ENCODE results near the gene SLC17A2.

SLC17A2 gene

DNA sequence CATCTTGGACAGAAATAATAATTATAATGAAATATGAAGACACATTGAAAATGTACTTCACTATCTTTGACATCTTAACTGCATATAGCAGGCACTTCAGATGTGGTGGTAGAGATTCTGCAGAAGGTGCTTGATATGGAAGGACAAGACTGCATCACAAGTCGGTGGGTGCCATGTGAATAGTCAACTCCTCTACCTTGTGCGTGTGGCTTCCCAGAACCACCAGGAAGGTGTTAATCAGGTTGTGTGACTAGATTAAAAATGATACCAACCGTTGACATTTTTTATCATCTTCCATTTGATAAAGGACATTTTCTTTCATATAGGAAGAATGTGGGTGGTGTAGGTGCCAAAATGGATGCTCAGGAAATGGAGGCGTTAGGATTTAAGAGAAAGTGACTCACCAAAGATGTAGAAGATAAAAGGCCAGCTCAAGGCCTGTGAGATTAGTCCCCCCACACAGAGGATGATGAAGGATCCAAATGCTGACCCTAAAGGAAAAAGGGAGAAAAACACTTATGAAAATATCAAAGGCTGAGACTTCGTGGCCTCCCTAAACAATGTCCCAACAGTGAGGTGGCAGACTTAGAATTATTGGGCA, 12.3 kb downstream of the SLC17A2 start:
- DNase-seq, result no peak

DNA sequence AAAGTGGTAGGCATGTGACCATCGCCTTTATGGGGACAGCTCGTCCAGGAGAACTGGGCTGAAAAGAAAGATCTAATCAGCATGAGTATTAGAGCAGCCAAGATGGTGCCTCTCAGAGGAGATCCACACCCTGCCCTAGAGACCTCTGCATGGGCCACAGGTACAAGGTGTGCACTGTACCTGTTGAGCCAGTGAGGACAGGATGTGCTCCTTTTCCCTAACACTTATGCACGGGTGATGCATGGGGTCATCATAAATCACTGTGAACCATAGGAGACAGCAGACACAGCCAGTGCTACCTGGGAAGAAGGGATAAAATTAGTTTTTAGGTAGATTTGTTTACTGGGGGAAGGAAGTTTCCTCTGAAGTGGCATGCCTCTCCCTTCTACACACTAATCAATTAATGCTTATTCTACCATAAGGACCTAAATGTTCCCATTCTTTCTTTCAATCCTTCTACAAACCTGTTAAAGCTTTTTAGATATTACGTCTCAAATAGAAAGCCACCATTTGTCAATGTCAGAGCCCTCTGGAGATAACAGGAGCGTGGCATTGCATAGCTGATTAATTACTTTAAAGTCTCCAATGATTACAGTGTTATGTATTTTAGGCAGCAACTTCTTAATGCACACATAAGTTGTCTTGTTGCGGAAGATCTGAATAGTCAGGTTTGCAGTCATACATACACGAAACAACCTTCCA, 13.6 kb downstream of the SLC17A2 start:
- no peak for DNase-seq

DNA sequence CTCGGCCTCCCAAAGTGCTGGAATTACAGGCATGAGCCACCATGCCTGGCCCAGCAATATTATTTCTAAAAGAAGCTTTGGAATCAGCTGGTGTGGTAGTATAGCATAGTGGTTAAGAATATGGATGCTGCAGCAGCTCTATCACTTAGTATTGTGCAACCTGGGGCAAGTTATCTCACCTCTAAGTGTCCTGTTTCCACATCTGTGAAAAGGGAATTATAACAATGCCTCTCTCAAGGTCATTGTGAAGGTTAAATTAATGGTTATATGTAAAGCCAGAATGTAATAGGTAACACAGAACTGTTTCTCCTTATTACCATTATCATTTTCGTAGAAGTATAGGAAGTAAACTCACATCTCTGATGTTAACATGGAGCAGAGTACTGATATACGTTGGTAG, 14.2 kb downstream of the SLC17A2 start:
- no peak for DNase-seq

DNA sequence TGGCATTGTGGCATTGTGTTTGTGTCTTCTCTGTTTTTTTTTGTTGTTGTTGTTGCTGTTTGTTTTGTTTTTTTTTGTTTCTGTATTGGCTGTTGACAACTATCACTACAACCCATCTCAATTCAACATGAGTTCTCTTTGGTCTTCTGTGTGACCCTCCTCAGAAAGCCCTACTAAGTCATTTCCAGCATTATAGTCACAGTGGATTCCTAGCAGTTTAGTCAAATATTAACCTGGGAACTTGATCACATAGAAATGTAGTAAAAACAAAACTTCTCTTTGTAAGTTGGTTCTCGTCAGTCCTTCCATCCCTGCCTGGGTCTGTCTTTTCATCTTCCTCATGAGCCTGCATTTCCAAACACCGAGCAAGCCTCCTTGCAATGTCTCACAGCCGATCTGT, 16.8 kb downstream of the SLC17A2 start:
- DNase-seq, result no peak

DNA sequence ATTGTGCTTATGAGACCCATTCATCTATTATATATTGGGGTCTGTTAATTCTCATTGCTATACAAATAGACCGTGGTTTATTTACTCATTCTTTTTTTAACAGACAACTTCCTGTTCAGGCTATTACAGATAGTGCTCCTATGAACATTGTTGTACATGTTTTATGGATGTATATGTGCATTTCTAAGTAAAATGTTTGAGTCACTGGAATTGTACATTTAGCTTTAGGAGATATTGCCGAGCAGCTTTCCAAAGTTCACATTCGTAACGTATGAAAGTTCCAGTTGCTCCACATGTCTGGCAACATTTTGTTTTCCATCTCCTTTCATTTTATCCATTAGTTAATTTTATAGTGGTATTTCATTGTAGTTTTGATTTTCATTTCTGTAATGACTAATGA, 19.1 kb downstream of the SLC17A2 start:
- DNase-seq, result no peak

DNA sequence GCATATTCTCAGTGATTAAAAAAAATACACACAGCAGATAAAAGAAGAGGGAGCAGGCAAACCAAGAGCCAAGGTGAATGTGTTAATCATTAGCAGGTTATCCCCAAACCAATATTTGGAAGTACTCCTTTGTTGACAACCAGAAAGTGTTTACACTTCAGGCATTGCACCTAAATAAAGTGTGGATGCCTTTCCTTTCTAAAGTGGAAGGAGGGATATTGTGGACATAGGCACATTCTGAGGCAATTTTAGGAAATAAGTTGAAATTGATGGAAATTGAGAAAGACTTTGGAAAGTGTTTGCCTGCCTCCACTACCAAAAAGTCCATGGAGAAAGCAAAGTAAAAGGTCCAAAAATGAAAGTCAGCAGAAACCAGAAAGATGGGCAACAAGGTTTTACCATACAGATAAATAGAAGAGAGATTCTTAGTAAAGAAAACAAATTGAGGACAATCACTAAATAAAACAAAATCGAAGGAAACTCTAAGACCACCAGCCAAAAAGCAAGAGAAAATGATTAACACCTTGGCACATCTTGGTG, 22.9 kb downstream of the SLC17A2 start:
- no peak for DNase-seq

DNA sequence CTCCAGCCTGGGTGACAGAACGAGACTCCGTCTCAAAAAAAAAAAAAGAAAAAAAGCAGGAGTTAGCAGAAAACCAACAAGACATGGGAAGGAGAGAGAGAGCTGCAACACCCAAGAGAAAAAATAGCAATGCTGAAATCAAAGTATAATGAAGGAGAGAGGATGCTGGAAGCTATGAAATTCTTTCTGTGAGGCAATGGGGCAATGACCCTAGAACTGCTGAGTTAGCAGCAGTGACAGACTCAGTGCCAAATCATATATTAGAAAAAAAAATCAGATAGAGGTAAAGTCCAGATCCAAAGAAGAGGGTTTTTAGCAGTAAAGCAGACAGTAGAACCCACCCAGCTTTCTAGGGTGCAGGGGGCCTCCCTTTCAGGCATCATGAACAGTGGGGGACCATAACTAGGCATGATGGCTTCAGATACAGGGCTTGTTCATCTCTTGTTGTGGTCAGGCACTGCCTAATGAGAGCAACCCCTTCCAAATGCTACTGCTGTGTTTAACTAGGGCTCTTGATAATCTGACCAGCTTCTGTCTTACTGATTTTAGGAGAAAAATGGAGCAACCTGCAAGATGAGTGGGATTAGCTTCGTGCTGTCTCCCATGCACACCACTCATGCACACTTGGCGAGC, 26.9 kb downstream of the SLC17A2 start:
- no peak for DNase-seq

DNA sequence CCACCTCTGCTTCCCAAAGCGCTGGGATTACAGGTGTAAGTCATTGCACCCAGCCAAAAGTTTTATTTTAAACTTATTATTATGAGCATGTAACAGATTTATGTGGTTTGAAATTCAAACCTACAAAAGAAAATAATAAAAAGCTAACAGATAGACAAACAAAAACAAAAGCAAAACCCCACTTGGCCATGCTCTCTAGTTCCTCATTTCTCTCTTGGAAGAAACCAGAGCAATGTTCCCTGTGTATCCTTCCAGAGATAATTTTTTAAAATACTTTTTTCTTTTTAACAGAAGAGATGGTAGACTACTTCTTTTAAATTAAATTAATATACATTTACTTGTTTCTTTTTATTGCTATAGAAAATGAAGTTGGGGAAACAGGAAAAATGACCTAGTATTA, 28.4 kb downstream of the SLC17A2 start:
- no peak for DNase-seq

DNA sequence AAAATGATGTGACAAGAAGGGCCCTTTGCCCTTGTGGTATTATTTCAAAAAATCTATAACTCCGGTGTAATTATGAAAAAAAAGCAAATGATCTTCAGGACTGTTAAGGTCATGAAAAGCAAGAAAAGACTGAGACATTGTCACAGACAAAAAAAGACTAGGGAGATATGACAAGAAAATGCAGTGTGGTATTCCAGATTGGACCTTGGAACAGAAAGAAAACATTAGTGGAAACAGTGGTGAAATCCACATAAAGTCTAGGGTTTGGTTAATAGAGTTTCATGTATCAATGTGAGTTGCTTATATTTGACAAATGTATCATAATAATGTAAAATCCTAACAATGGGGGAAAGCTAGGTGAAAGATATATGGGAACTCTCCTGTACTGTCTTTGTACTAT, 29.6 kb downstream of the SLC17A2 start:
- no peak for DNase-seq

DNA sequence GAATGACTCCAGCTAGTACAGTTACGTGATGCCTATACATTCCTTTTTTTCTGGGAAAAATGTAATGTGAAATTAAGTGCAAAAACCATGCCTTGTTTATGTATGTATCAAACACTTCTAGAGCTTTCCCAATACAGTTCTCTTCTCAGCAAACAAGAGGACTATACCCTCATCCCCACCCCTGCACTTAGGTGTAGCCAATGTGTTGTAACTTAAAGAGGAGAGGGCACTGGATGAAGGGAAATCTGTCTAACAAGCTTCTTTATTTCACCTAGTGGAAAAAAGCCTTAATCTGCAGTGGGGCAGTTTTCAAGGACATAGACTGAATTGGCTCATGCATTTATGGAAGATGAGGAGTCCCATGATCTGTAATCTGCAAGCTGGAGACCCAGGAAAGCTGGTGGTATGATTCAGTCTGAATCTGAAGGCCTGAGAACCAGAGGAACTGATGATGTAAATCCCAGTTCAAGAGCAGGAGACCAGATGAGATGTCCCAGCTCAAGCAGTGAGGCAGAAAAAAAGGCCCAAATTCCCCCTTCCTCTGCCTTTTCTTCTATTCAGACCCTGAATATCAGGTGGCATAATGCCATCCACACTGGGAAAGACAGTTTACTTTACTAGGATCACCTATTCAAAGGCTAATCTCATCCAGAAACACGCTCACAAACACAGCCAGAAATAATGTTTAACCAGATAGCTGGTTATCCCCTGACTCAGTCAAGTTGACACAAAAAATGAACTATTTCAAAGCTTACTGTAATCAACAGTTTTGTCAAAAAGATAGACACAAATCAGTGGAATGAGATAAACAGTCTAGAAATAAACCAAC, 30.7 kb downstream of the SLC17A2 start:
- no peak for DNase-seq

DNA sequence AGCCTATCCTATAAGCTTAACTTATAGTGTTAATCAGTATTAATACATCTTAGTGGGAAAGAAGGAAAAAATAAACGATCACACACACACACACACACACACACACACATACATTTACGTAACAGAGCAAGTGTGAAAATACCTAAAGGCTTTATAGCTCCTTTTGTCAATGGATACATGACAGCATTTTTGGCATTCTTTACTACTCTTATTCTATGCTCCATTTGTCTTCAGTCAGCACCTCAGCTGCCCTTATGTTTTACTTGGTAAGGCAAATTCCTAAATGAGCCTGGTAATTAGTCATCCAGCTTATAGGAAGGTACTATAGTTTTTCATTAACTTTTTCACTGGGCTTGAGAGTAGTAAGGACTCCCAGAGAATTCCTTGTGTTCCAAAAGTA, 31.4 kb downstream of the SLC17A2 start:
- no peak for DNase-seq

DNA sequence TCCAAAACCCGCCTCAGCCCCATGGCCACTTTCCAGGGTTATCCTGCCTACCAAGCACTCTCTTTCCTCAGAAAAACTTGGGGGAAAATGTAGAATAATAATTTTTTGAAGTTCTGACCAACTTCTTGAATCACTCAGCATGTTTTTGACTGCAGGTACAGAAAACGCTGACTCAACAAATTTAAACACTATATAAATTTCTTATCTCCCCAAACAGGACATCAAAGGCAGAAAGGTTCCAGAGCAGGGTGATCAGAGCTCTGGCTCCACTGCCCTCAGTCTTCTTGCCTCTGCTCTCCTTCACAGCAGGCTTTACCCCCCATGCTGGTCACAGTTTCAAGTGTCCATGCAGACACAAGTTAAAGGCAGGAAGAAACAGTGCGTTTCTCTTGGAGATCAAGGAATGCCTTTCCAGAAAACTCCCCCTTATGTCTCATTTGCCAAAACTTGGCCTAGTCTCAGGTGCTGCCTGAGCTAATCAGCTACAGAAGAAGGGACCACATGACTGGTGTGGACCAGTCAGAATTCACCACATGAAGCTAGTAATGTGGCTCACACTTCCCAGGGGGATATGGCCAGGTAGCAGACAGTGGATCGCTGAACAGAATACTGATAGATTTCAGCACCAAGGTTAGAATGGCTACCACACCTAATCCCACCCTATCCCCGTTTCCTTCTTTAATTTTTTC, 32.1 kb downstream of the SLC17A2 start:
- no peak for DNase-seq

DNA sequence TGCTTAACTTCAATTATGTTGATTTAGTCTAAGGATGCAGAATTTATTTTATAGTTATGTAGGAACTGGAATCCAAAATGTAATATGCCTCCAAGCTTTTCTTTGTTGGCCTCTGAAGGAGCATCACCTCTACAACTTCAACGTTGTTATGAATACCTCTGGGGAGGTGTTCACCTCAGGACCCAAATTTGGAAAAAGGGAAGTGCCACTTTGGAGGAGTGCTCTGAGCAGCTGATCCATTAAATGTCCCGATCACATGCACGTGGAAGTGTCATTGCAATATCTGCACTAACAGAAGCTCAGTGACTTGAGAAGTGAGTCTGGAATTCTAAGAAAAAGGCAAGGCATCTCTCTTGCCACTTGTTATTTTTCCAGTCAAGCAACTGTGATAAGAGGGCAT, 34.2 kb downstream of the SLC17A2 start:
- no peak for DNase-seq

DNA sequence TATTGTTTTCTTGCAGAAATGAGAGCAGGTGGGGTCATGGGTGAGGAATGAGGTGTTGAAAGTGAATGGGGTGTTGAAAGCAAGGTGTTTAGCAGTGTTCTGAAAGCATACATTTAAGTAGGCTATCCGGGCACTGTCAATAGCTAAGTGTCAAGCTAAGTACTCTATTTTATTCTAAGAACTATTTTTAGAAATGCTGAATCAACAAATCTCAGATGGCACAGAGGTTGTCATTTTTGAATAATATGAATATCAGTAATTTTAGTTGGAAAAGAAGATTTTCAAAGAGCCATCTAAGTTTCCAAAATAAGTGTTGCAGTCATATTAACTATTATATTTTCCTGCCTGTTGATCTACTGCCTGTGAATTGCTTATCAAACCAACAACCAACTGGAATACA, 34.7 kb downstream of the SLC17A2 start:
- DNase-seq, result no peak

DNA sequence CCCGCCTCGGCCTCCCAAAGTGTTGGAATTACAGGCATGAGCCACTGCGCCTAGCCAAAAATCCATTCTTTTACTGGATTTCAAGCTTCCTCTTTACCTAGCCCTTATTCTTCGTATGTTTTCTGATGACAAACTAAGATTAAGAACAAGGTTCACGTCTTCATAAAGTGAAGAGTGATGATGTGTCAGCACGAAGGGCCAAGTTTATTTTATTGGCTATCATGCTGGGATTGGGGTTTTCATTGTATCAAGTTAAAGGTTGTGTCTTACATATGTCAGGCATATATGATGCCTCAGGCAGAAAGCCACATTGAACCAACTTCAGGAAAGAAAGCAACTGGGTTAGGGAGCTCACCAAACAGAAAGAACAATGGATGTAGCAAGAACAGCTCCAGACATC, 36.7 kb downstream of the SLC17A2 start:
- DNase-seq, result no peak

DNA sequence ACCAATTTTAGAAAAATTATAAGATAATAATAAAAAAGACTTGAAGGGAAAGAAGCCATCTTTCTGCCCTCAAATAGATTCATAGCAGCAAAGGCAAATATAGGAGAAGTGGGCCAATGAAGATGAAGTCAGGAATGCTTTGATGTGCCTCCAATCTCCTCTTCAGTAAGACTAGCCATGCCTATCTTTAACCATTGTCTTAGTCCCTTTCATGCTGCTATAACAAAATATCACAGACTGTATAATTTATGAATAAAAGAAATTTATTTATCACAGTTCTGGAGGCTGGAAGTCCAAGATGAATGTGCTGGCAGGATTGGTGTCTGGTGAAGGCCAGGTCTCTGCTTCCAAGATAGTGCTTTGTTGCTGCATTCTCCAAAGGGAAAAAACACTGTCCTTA, 37.6 kb downstream of the SLC17A2 start:
- DNase-seq, result no peak

DNA sequence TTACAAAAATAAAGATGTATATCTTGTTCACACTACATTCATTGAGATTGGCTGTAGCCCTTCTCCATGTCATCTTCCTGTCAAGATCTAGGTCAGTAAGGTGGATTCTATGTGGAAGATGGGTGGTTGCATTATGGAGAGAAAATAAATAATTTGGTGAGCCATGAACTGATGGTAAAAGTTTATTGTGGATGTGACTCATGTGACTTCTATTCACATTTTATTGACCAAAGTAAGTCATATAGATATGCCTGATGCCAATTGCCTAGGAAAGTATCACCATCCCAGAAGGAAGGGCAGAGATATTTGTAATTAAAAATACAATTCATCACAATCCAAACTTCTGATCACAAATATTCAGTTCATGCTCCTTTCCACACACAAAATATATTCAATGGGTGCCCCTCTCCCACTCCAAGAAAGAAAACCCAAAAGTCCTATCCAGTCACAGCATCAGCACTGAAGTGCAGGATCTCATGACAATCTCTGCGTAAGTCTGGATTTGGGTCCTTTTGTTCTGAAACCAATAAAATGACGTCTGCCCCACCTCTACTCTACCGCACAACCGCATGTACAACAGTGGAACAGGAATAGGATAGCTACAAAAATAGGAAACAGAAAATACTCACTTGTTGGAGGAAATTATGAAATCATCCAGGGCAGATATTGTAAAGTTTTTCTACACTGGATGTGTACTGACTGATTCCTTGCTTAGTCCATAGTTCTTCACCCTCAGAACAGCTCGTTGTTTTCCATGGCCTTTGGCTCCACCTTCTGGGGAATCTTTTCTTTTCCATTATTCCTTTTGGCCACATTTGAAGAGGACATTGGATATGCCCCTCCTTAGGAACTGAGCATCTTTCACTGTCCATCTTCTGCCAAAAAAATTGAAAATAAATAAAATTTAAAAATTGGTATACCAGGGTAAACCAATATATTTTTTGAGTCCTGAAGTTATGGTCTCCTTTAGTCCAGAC, 40.3 kb downstream of the SLC17A2 start:
- peak; percentile 10 for DNase-seq

DNA sequence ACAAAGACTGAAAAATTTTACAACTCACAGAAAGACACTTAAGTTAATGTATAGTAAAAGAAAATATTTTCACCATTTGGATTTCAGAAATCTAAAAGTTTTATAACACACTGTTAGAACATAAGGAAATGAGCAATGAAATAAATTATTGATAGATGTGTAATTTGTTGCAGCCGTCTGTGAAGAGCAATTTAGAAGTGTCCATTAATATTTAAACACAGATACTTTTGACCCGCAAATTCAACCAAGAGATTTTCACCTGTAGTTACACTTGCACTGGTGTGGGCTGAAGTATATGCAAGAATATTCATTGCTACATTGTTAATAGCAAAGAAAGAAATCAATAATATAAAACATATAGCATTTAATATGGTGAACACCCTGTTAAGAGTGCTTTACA, 41.9 kb downstream of the SLC17A2 start:
- no peak for DNase-seq

DNA sequence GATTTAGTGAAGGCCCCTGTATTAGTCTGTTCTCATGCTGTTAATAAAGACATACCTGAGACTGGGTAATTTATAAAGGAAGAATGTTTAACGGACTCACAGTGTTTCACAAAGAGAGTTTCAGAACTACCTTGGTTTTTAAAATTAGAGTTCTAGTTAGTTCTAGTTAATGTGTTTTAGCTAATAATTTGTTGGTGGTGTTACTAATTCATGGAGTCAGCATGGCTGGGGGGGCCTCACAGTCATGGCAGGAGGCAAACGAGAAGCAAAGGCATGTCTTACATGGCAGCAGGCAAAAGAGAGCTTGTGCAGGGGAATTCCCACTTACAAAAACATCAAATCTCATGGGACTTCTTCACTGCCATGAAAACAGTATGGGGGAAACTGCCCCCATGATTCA, 44.4 kb downstream of the SLC17A2 start:
- DNase-seq, result no peak

DNA sequence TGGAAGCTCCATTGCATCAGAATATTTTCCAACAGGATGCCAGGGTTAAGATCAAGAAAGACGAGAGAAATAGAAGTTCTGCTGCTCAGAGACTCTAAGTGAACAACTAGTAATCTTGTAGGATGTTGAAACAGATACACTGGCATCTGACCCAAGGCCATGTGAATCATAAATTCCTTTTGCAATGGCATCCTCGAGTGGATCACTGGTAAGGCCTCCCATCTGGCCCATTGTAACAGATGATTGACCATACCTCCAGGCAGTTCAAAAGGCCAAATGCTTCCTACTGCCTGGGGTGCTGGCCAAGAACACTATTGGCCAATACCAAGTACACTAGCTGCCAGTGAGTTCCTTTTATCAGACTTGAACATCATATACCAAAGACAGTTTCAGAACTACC, 46.5 kb downstream of the SLC17A2 start:
- DNase-seq, result peak; percentile 89

DNA sequence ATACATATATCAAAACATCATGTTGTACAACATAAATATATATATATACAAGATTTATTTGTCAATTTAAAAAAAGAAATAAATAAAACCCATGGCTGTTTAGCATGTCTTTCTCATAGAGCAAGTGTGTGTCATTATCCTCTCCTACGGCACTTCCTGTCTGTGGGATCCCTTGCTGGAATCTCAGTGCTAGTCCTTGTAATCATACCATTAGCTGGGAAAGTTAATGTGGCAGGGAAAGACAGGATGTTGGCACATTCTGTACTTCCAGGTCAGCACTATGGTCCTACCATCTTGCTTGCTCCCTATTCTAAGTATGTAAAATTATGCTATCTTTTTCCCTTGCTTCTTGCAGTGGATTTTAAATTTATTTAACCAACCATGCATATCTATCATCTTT, 47.0 kb downstream of the SLC17A2 start:
- no peak for DNase-seq

DNA sequence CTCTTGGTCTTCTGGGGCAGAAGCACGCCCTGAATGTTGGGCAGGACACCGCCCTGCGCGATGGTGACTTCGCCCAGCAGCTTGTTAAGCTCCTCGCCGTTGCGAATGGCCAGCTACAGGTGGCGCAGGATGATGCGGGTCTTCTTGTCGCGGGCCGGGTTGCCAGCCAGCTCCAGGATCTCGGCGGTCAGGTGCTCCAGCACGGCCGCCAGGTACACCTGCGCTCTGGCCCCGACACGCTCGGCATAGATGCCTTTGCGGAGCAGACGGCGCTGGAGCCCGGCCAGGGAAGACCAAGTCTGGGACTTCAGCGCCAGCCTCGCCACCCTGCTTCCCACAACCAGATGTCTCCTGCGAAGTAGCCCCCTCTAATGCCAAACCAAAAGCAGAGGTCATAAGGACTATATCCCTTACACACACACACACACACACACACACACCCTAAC, 48.4 kb downstream of the SLC17A2 start:
- DNase-seq, result no peak
